ENCODE results near the gene RUNX2.

GRCh38 chr6:45678285-45678607, 350.1 kb downstream of the RUNX2 start:
- no peak for TF ChIP-seq EGR1 (IDR thresholded peaks at IDR 0.05)
- TF ChIP-seq CREB1 (IDR thresholded peaks at IDR 0.05; ENCODE audit: low read depth), result no peak
- no peak for TF ChIP-seq RAD21 (IDR thresholded peaks at IDR 0.05; ENCODE audit: low read depth)
- TF ChIP-seq EP300 (IDR thresholded peaks at IDR 0.05; ENCODE audit: borderline replicate concordance), result no peak
- TF ChIP-seq MAX (IDR thresholded peaks at IDR 0.05), result no peak
- no peak for TF ChIP-seq YY1 (IDR thresholded peaks at IDR 0.05; ENCODE audit: low read depth)
- TF ChIP-seq, protein P1, sequence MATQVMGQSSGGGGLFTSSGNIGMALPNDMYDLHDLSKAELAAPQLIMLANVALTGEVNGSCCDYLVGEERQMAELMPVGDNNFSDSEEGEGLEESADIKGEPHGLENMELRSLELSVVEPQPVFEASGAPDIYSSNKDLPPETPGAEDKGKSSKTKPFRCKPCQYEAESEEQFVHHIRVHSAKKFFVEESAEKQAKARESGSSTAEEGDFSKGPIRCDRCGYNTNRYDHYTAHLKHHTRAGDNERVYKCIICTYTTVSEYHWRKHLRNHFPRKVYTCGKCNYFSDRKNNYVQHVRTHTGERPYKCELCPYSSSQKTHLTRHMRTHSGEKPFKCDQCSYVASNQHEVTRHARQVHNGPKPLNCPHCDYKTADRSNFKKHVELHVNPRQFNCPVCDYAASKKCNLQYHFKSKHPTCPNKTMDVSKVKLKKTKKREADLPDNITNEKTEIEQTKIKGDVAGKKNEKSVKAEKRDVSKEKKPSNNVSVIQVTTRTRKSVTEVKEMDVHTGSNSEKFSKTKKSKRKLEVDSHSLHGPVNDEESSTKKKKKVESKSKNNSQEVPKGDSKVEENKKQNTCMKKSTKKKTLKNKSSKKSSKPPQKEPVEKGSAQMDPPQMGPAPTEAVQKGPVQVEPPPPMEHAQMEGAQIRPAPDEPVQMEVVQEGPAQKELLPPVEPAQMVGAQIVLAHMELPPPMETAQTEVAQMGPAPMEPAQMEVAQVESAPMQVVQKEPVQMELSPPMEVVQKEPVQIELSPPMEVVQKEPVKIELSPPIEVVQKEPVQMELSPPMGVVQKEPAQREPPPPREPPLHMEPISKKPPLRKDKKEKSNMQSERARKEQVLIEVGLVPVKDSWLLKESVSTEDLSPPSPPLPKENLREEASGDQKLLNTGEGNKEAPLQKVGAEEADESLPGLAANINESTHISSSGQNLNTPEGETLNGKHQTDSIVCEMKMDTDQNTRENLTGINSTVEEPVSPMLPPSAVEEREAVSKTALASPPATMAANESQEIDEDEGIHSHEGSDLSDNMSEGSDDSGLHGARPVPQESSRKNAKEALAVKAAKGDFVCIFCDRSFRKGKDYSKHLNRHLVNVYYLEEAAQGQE (IDR thresholded peaks at IDR 0.05; ENCODE audit: low read depth), result no peak
- no peak for TF ChIP-seq CEBPB (IDR thresholded peaks at IDR 0.05)
- no peak for TF ChIP-seq TAF1 (IDR thresholded peaks at IDR 0.05; ENCODE audit: low read depth)
- no peak for TF ChIP-seq TEAD4 (IDR thresholded peaks at IDR 0.05)
- no peak for TF ChIP-seq FOXM1 (IDR thresholded peaks at IDR 0.05; ENCODE audit: borderline replicate concordance, low read depth)
- TF ChIP-seq ZBTB7A (IDR thresholded peaks at IDR 0.05; ENCODE audit: low read depth), result no peak
